H1 (cell line): Measurements from ENCODE around the gene ACTN4. TPM values are rescaled to one million over a fixed set of nuclear protein-coding genes. Genes with fewer than 3 reads are reported as not detected.

Source experiments
- ATF2 ChIP-seq: IDR thresholded peaks from 2 replicates; pipeline ENCODE4 v1.6.1; 2012; ENCODE audit warnings: low read length, inconsistent platforms
- BACH1 ChIP-seq: IDR thresholded peaks from 2 replicates; pipeline ENCODE4 v1.6.1; 2012; ENCODE audit warnings: low read length, improper control_type of control experiment
- BRCA1 ChIP-seq: IDR thresholded peaks from 2 replicates; pipeline ENCODE4 v1.6.1; 2012; ENCODE audit warnings: low read depth, low read length, improper control_type of control experiment
- CHD2 ChIP-seq: IDR thresholded peaks from 2 replicates; pipeline ENCODE4 v1.6.1; 2012; ENCODE audit warnings: low read length, improper control_type of control experiment
- EGR1 ChIP-seq: IDR thresholded peaks from 2 replicates; pipeline ENCODE4 v1.6.1; 2011; ENCODE audit warnings: low read depth, low read length, borderline replicate concordance
- KDM5A ChIP-seq: fragments of 200-600 bp; IDR thresholded peaks from 2 replicates; pipeline ENCODE4 v1.7.1; 2012; ENCODE audit warnings: mild to moderate bottlenecking, low read length, inconsistent platforms, mixed read lengths
- MAX ChIP-seq: IDR thresholded peaks from 2 replicates; pipeline ENCODE4 v1.6.1; 2012; ENCODE audit warnings: inconsistent platforms
- POLR2A ChIP-seq, 2 experiments: IDR thresholded peaks; 1 replicate in 1 of 2; 2 replicates in 1 of 2; pipeline ENCODE4 v1.6.1; 2011; ENCODE audit warnings: low read depth in 2 of 2, low read length in 2 of 2, mild to moderate bottlenecking in 2 of 2; ENCODE audit errors: control extremely low read depth in 1 of 2
- POLR2AphosphoS5 ChIP-seq: IDR thresholded peaks from 2 replicates; pipeline ENCODE4 v1.6.1; 2011; ENCODE audit warnings: low read depth, low read length
- POU5F1 ChIP-seq: IDR thresholded peaks from 2 replicates; pipeline ENCODE4 v1.6.1; 2011; ENCODE audit warnings: low read depth, mild to moderate bottlenecking, low read length, moderate library complexity
- RXRA ChIP-seq: IDR thresholded peaks from 2 replicates; pipeline ENCODE4 v1.6.1; 2011; ENCODE audit warnings: low read depth, mild to moderate bottlenecking, low read length, moderate library complexity; ENCODE audit not compliant: insufficient read depth
- SIN3A ChIP-seq, 2 experiments: IDR thresholded peaks in 1 of 2; conservative IDR thresholded peaks in 1 of 2; 2 replicates each; pipeline ENCODE4 v1.6.1; 2011 to 2012; ENCODE audit warnings: low read length in 2 of 2, improper control_type of control experiment in 1 of 2, low read depth in 1 of 2, mild to moderate bottlenecking in 1 of 2
- SIX5 ChIP-seq: IDR thresholded peaks from 2 replicates; pipeline ENCODE4 v1.6.1; 2011; ENCODE audit warnings: mild to moderate bottlenecking, low read depth, low read length
- SUZ12 ChIP-seq: fragments of 200-600 bp; sonication (generic); IDR thresholded peaks from 2 replicates; pipeline ENCODE4 v1.6.1; 2012; ENCODE audit warnings: mild to moderate bottlenecking, inconsistent platforms, low read length, moderate library complexity, mixed read lengths
- TAF1 ChIP-seq: IDR thresholded peaks from 2 replicates; pipeline ENCODE4 v1.6.1; 2011; ENCODE audit warnings: mild to moderate bottlenecking, low read depth, low read length
- TBP ChIP-seq: IDR thresholded peaks from 2 replicates; pipeline ENCODE4 v1.6.1; 2011; ENCODE audit warnings: low read depth, low read length, improper control_type of control experiment
- TCF12 ChIP-seq: IDR thresholded peaks from 2 replicates; pipeline ENCODE4 v1.6.1; 2011; ENCODE audit warnings: low read depth, mild to moderate bottlenecking, low read length
- TEAD4 ChIP-seq: IDR thresholded peaks from 2 replicates; pipeline ENCODE4 v1.6.1; 2012; ENCODE audit warnings: low read depth, low read length, inconsistent platforms, mixed read lengths
- YY1 ChIP-seq: IDR thresholded peaks from 2 replicates; pipeline ENCODE4 v1.6.1; 2011; ENCODE audit warnings: low read depth, mild to moderate bottlenecking, low read length
- ZNF274 ChIP-seq: IDR thresholded peaks from 2 replicates; pipeline ENCODE4 v1.7.0; 2012; ENCODE audit warnings: low read length, borderline replicate concordance; ENCODE audit errors: extremely low read depth
- polyA plus RNA-seq, 7 experiments: library from polyadenylated mRNA; depleted of rRNA in 3 of 7; stranded (reverse) in 5 of 7; unstranded in 2 of 7; fragments of >200 nt in 5 of 7; fragments of 200-250 nt in 2 of 7; gene quantifications; 1 replicate in 5 of 7; 2 replicates in 1 of 7; 4 replicates in 1 of 7; pipeline versions ENCODE4 v1.2.1 to v1.2.3, GENCODE V29; 2011 to 2013; ENCODE audit warnings: missing spikeins in 2 of 7, mixed read lengths in 2 of 7
- total RNA-seq: library from RNA; stranded (reverse); fragmentation: NEBNext Ultra II Directional; extraction: Animal tissue kit (Norgen Biotek cat#: 25700); gene quantifications from 2 replicates; pipeline ENCODE4 v1.2.1, GENCODE V29; 2021
- TF ChIP-seq, protein P1 (sequence below): IDR thresholded peaks from 2 replicates; pipeline ENCODE4 v1.6.1; 2011; ENCODE audit warnings: low read length, improper control_type of control experiment

Gene ACTN4
- total and polyA plus RNA-seq, 2 of the 8 experiments (the other 6 are each of a cell fraction or from before 2014, with no cell fraction given), result 211 to 520 TPM

DNA sequence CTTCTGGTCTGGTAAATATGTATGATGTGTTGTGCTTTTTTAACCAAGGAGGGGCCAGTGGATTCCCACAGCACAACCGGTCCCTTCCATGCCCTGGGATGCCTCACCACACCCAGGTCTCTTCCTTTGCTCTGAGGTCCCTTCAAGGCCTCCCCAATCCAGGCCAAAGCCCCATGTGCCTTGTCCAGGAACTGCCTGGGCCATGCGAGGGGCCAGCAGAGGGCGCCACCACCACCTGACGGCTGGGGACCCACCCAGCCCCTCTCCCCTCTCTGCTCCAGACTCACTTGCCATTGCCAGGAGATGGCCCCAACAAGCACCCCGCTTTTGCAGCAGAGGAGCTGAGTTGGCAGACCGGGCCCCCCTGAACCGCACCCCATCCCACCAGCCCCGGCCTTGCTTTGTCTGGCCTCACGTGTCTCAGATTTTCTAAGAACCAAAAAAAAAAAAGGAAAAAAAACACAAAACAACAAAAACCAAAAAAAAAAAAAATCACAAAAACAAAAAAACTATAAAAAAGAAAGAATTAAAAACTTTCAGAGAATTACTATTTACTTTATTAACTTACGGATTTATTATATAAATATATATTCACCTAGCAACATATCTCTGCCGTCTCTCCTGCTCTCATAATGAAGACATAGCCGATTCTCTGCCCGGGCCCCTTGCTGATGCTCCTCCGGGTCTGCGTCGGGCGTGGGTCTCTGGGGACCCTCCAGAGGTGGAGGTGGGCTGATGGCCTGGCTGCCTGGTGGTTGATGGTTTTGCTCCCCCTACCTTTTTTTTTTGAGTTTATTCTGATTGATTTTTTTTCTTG is 82.4 kb downstream of the ACTN4 start (continued):
- no peak for TF ChIP-seq BRCA1
- TF ChIP-seq TEAD4, result no peak
- TF ChIP-seq POLR2AphosphoS5, result no peak
- no peak for TF ChIP-seq ATF2
- no peak for TF ChIP-seq SIX5
- TF ChIP-seq RXRA, result no peak
- no peak for TF ChIP-seq POU5F1
- no peak for TF ChIP-seq SUZ12
- TF ChIP-seq, protein P1, sequence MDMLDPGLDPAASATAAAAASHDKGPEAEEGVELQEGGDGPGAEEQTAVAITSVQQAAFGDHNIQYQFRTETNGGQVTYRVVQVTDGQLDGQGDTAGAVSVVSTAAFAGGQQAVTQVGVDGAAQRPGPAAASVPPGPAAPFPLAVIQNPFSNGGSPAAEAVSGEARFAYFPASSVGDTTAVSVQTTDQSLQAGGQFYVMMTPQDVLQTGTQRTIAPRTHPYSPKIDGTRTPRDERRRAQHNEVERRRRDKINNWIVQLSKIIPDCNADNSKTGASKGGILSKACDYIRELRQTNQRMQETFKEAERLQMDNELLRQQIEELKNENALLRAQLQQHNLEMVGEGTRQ, result no peak
- TF ChIP-seq SIN3A (conservative IDR thresholded peaks at IDR 0.05 in 1 of 2, IDR thresholded peaks at IDR 0.05 in 1 of 2; ENCODE audit: low read depth in 1 of 2, low read length in 2 of 2), result no peak; a peak in 1 of 4 replicates
- no peak for TF ChIP-seq KDM5A
- TF ChIP-seq TAF1, result no peak
- no peak for TF ChIP-seq POLR2A (IDR thresholded peaks at IDR 0.05; ENCODE audit: control extremely low read depth in 1 of 2, low read depth in 2 of 2, low read length in 2 of 2)
- TF ChIP-seq YY1, result 0 out of 2 replicates have a peak, but pooled peaks have one; percentile 31
- no peak for TF ChIP-seq BACH1
- TF ChIP-seq TBP, result no peak
- TF ChIP-seq CHD2, result no peak
- TF ChIP-seq EGR1, result no peak
- no peak for TF ChIP-seq TCF12
- peak; percentile 85 for TF ChIP-seq MAX
- TF ChIP-seq ZNF274, result no peak
